ENCODE results near the gene PLEKHM3.

Gene PLEKHM3

DNA sequence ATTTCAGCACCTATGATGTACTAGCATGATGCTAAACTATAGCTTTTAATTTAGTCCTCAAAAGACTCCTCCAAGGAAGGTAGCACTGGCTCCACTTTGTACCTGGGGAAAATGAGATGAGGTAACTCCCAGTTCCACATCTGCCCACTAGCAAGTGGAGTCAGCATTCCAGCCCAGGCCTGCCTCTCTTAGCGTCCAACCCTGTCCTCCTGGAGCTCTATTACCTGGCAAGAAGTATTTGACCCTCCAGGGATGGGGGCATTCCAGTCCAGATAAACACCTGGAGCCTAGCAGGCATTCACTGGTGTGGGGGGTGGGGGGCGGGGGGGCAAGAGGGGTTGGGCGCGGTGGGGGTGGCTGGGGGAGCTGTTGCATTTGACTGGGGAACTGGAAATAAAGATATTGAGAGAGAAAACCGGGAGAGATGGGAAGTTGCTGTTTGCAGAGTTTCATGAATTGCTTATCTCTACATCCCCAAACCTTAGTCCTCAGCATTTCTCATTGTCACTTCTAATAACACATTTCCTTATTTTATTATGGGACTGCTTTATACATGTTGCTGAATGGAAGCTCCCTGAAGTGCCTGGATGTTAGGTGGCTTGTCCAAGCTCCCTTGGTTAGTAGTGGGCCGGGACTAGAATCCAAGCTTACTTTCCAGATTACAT is 233.6 kb downstream of the PLEKHM3 start:
- POLR2A ChIA-PET = interaction anchor here (0.6 to 2.0 kb wide), 5 partner anchors 22 to 114 kb away, joined by 3 to 10 read pairs (median 3); partner anchors contain the start of genes CCNYL1 and FZD5
- CTCF ChIA-PET = interaction anchor here (0.6 to 1.2 kb wide), 8 partner anchors 8 to 249 kb away, joined by 3 to 7 read pairs (median 3); partner anchors contain the start of gene FZD5

DNA sequence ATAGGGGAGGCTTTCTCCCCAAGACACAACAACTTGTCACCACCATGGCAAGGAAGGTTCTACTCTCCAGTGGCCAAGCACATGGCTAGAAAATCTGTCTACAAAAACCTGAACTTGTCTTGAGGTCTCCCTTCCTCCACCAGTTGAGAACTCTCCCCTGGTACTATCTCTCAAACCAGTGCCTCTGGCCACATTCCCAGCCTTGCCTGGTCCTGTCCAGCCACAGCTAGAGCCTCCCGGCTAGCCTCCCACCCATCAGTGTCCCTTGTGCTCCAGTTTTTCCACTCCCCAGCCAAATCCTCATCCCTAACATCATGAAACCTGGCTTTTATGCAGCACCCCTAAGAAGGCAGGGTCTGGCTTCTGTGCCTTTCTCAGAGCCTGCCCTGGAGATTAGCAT is 234.4 kb downstream of the PLEKHM3 start:
- no peak overlapping the region for H3K4me3 ChIP-seq (ENCODE audit: low read depth, low read length)
- ChIA-PET POLR2A (interaction anchor here (1.2 to 2.0 kb wide), 2 partner anchors 21 to 79 kb away, joined by 3 to 10 read pairs; partner anchors contain the start of genes CCNYL1 and FZD5), CTCF (interaction anchor here (0.6 to 1.0 kb wide), 5 partner anchors 8 to 250 kb away, joined by 3 read pairs; partner anchors contain the start of gene FZD5)
- no peaks in the 10 kb centered on the region for H3K36me3 ChIP-seq (ENCODE audit: control insufficient read depth in 2 of 2, insufficient read depth in 1 of 2, low read length in 2 of 2)
- no peak for TF ChIP-seq TCF7L2 (IDR thresholded peaks at IDR 0.05; ENCODE audit: borderline replicate concordance, low read depth, low read length)
- no peak for TF ChIP-seq GFI1B (tag by site-specific recombination; IDR thresholded peaks at IDR 0.05)
- no peak for TF ChIP-seq RBAK (tag by site-specific recombination; IDR thresholded peaks at IDR 0.05)
- TF ChIP-seq ZBTB7A (tag by site-specific recombination; IDR thresholded peaks at IDR 0.05; ENCODE audit: low read depth) = no peak
- TF ChIP-seq GLIS2 (tag by site-specific recombination; IDR thresholded peaks at IDR 0.05) = no peak
- TF ChIP-seq ZNF664 (tag by site-specific recombination; IDR thresholded peaks at IDR 0.05) = no peak
- no peaks in the 10 kb centered on the region for H3K9me3 ChIP-seq (ENCODE audit: control insufficient read depth, insufficient read depth, low read depth, low read length)
- H3K27ac ChIP-seq (ENCODE audit: extremely low read depth, low read depth, low read length) = no peak overlapping the region
- peaks cover 4% of the 10 kb centered on the region; the same call in 1 of the 2 replicates for H3K4me1 ChIP-seq (ENCODE audit: control insufficient read depth, insufficient read depth, low read length)

More for the DNA sequence above, 233.6 kb downstream of the PLEKHM3 start:
- Histone ChIP-seq H3K4me1 (ENCODE audit: control insufficient read depth, insufficient read depth, low read length) (peaks cover 4% of the 10 kb centered on the region; the same call in 1 of the 2 replicates), H3K4me3 (ENCODE audit: low read depth, low read length) (no peak overlapping the region), H3K27ac (ENCODE audit: extremely low read depth, low read depth, low read length) (no peak overlapping the region), H3K9me3 (ENCODE audit: control insufficient read depth, insufficient read depth, low read depth, low read length) (no peaks in the 10 kb centered on the region), H3K36me3 (ENCODE audit: control insufficient read depth in 2 of 2, insufficient read depth in 1 of 2, low read length in 2 of 2) (no peaks in the 10 kb centered on the region)
- TF ChIP-seq ZNF157 (tag by site-specific recombination; IDR thresholded peaks at IDR 0.05) (no peak), ZIC2 (tag by site-specific recombination; IDR thresholded peaks at IDR 0.05) (no peak), ZBTB1 (tag by site-specific recombination; IDR thresholded peaks at IDR 0.05) (no peak), ZNF362 (tag by site-specific recombination; IDR thresholded peaks at IDR 0.05) (no peak), SCRT1 (tag by site-specific recombination; IDR thresholded peaks at IDR 0.05; ENCODE audit: borderline replicate concordance) (no peak), ZNF776 (tag by site-specific recombination; IDR thresholded peaks at IDR 0.05; ENCODE audit: borderline replicate concordance) (no peak), ZNF169 (tag by site-specific recombination; IDR thresholded peaks at IDR 0.05) (no peak), ZNF354C (tag by site-specific recombination; IDR thresholded peaks at IDR 0.05; ENCODE audit: borderline replicate concordance, low read depth) (no peak), GFI1B (tag by site-specific recombination; IDR thresholded peaks at IDR 0.05) (no peak)

DNA sequence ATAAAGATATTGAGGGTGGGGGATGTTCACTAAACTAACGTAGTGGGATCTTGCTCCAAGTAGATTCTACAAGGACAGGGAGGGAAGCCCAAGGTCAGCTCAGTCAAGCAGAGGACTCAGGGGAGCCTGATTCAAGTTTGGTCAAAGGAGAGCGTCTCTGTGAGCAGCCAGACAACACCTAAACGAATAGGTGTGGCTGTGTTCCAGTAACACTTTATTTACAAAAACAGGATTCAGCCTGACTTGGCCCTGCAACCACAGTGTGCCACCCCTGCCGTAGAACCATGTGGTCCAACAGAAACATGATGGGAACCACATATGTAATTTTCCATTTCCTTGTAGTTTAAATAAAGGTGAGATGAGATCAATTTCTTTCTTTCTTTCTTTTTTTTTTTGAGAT is 237.5 kb downstream of the PLEKHM3 start:
- Histone ChIP-seq H3K4me3 (ENCODE audit: low read depth, low read length) (no peak overlapping the region), H3K4me1 (ENCODE audit: control insufficient read depth, insufficient read depth, low read length) (peaks cover 4% of the 10 kb centered on the region; the same call in 1 of the 2 replicates), H3K36me3 (ENCODE audit: control insufficient read depth in 2 of 2, insufficient read depth in 1 of 2, low read length in 2 of 2) (no peaks in the 10 kb centered on the region), H3K9me3 (ENCODE audit: control insufficient read depth, insufficient read depth, low read depth, low read length) (no peaks in the 10 kb centered on the region), H3K27ac (ENCODE audit: extremely low read depth, low read depth, low read length) (no peak overlapping the region)
- TF ChIP-seq TCF7L2 (IDR thresholded peaks at IDR 0.05; ENCODE audit: borderline replicate concordance, low read depth, low read length) (no peak), ZNF48 (tag by site-specific recombination; IDR thresholded peaks at IDR 0.05) (no peak), FEZF1 (tag by site-specific recombination; IDR thresholded peaks at IDR 0.05) (no peak), ZNF580 (tag by site-specific recombination; IDR thresholded peaks at IDR 0.05) (no peak), ZEB2 (tag by site-specific recombination; IDR thresholded peaks at IDR 0.05) (no peak)
- ChIA-PET CTCF (no interaction called here), POLR2A (no interaction called here)
